Central memory CD4-positive, alpha-beta T cell (primary cell): ENCODE measurements around the gene FSTL4.

Experiments
- DNase-seq: peaks from one replicate; pipeline ENCODE4 v3.0.0; 2022

The FSTL4 gene

GRCh38 chr5:133314086-133314485 lies 298.3 kb downstream of the FSTL4 start:
- DNase-seq, result no peak

DNA sequence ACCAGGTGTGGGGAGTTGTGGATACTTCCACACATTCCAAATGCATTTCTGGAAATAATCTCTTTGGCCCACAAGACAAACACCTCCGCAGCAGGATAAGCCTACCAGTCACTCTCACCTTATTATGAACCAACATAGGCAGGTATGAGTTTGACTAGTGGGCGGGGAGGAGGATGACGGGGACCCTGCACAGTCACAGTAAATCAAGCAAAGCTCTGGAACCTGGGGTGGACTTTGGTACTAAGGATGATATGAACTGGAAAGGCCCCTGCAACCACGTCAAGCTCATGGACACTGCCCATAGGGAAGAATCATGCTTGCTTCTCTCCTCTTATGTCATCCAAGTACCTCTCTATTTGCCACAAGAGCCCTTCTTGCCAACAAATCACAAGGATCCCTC lies 301.2 kb downstream of the FSTL4 start:
- no peak for DNase-seq

- no peak for DNase-seq
Observed at GRCh38 chr5:133309984-133310621, 302.2 kb downstream of the FSTL4 start.

DNA sequence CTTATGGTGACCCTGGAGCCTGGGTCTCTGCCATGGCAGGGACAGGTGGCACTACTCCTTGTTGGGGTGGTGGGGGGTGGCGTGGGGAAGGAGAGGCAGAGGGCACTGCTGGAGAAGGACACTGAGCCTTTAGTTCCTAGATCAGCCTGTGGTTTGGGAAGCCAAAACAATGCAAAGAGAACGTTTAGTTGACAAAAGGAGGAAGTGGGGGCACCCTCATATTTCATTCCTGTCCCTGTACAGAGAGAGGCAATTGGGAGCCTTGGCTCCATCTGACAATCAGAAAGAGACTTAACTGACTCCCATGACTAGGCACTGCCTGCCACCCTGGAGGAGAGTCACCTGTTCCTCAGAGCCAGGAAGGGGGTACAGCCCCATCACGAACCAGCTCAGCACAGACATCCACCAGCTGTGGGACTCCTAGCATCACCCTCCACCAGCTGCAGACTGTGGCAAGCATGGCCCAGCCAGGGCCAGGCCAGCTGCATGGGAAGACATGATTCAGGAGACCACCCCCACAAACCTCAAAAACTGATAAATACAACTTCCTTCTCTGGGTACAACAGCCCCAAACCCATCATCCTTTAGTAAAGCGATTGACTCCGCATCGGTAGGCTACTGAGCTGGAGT lies 303.1 kb downstream of the FSTL4 start:
- DNase-seq, result no peak

- DNase-seq, result no peak
Observed at GRCh38 chr5:133307275-133307674, 305.1 kb downstream of the FSTL4 start.

- DNase-seq, result no peak
Observed at GRCh38 chr5:133304707-133305216, 307.6 kb downstream of the FSTL4 start.

DNA sequence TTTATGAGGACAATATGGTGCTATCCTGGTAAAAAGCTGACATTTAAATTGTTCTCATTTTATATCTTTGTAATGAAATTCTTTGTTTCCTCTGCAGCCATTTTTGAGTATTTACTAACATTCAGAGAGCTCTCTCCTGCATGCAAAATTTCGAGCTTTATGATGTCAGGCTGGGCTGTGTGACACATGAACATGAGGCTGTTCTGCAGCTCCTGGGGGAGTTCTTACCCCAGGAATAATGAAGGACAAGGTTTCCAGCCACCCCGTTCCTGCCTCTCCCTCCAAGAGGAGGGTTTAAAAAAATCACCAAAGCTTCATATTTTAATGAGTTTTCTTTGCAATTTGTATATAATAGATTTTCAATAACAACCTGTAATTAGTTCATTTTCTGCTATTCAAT lies 308.2 kb downstream of the FSTL4 start:
- DNase-seq, result no peak

DNA sequence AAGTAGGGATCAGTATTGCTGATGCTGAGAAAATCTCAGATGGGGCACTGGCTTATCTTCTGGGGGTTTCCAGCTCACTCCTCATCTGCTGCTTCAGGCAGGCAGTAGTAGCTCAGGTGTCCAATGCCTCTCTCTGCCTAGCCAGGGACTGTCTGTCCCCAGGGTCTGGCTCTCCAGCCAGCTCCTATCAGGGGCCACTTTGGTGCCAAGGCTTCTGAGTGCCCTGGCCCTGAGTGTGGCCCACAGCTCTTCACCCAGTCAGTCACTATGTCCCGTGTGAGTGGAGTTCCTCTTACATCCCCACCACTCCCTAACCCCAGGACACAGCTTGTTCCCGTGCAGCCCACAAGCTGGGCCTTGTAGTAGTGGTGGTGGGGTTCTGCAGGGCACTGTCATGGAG lies 309.0 kb downstream of the FSTL4 start:
- no peak for DNase-seq

GRCh38 chr5:133299728-133300127 lies 312.6 kb downstream of the FSTL4 start:
- DNase-seq, result no peak

- no peak for DNase-seq
Observed at GRCh38 chr5:133299021-133299420, 313.3 kb downstream of the FSTL4 start.

GRCh38 chr5:133298447-133298846 lies 313.9 kb downstream of the FSTL4 start:
- DNase-seq, result no peak

- DNase-seq, result no peak
Observed at GRCh38 chr5:133297293-133297692, 315.0 kb downstream of the FSTL4 start.

DNA sequence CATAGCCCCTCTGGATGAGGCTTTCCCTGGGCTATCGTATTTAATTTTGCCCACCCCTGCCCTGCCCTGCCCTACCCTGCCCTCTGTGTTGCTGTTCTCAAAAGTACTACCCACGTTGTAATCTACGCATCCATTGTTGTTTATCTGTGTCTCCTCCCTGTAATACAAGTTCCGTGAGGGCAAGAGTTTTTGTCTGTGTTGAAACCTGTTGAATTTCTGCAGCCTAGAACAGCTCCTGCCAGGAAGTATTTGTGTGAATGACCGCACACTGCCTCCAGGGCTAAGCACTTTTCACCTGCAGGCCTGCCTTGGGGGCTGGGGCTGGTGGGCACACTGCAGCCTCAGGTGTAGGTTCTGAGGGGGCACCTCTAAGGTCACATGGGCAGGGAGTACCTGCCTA lies 315.7 kb downstream of the FSTL4 start:
- DNase-seq, result no peak

DNA sequence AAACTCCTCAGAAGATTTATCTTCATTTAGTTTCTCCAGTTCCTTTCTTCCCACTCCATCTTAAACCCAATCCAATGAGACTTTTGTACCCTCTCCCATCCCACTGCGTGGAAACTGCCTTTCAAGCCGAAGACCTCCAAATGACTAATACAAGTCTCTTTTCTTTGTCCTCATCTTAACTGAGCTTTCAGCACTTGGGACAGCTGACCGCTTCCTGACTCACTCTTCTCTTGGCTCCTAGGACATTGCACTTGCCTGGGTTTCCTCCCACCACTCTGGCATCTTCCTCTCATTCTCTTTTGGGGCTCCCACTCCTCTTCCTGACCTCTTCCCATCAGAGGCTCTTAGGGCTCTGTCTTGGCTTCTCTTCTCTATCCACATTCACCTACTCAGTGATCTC lies 316.8 kb downstream of the FSTL4 start:
- DNase-seq, result no peak

- no peak for DNase-seq
Observed at GRCh38 chr5:133294380-133294779, 318.0 kb downstream of the FSTL4 start.

GRCh38 chr5:133293960-133294359 lies 318.4 kb downstream of the FSTL4 start:
- no peak for DNase-seq

DNA sequence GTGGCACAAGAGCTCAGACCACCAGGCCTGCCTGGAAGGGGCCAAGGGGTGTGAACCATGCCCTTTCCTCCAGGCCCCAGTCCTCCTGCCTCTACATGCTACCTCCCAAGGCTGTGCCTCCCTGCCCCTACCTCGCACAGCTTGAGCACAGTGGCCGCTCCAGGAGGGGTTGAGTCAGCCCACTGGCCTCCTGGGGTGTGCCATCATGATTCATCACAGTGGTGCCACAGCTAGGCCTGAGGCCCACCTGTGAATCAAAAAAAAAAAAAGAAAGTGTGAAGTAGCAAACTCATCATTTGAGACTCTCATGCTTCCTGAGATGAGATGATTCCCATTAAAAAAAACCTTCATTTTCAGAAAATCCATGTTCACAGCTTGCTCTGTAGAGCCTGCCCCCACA lies 320.0 kb downstream of the FSTL4 start:
- DNase-seq, result no peak

DNA sequence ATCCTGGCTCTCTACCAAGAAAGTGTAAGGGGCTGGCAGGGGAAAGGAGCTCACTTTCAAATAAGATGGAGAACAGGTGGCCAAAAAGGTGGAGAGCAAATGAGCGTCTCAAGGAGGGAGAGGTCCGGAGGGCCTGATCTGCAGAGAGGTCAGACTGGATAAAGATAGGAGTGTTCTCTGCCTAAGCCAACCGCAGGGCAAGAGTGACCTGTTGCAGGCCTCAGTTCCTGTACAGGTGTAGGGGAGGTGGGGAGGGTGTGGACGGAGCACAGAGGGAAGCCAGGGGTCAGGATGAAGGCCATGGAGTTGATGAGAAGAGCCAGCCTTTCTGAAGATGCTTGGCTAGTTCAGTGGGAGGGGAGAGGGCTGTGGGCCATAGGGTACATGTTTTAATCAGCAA lies 320.8 kb downstream of the FSTL4 start:
- DNase-seq, result no peak

GRCh38 chr5:133290669-133291240 lies 321.6 kb downstream of the FSTL4 start:
- DNase-seq, result no peak

DNA sequence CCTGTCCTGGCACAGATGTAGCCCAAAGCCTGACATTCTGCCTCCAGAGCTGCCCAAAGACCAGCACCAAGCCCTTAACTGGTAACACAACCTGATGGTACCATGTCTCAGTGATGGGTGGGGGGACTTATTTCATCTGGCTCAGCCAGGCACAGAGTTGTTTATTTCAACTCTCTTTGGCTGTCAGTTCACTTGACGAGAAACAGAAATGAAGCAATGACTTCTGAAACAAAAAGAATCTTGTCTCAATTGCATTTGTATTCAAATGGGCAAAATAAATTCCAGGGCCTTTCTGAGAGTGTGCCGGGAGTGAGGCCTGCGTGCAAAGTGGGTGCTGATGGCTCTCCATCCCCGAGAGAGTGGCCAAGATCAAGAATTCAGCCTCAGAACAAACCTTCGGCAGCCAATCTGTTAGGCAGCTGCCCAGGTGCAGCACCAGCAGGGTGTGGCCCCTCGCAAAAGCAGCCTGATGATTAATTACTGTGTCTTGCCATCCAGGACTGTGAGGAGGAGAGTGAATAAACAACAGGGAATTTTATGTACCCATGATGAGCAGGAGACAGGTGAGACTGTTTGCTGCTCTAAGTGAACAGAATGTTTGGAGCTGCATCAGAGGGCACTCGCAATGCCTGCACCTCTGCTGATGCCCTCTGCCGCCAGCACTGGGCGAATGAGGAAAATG lies 322.5 kb downstream of the FSTL4 start:
- DNase-seq, result no peak

DNA sequence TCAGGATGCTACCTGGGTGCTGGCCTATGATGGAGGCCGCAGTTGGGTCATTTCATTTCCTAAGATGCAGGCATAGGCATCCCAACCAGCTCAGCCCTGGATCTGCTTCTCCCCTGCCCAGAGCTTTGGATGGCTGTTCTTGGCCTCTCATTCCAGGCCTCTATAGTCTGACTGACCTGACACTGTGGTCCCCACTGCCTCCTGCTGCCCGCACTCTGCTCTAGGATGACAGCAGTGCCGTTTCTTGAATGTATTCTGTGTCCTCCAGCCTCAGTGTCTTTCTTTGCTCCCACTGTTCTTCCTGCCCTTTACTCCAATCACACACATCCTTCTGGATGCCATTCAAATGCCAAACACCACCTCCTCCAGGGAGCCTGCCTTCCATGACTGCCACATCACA lies 324.8 kb downstream of the FSTL4 start:
- DNase-seq, result peak; percentile 5

GRCh38 chr5:133286483-133286882 lies 325.9 kb downstream of the FSTL4 start:
- no peak for DNase-seq

DNA sequence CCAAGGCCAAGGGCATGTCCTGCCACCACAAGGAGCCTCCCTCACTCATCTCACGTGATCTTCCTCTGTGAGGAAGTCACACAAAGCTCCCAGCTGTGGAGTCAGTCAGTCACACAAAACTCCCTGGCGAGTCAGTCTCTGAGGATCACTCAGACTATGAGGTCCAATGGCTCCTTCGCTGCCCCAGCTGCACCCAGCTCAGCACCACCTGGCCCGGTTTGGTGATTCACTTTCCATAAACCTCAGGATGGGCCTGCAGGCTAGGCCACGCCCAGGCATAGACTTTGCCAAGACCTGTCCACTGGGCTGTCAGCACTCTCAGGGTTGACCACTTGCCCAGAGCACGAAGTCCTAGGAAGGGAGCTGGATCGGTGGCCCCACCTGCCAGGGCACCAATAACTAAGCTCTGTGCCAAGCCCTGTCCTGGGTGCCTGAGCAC lies 326.7 kb downstream of the FSTL4 start:
- no peak for DNase-seq

GRCh38 chr5:133284306-133284705 lies 328.0 kb downstream of the FSTL4 start:
- no peak for DNase-seq
